Trophoblast cell (in vitro differentiated cells and primary cell): Measurements from ENCODE around the gene AQP6.
A peak's percentile ranks its signal among the peaks of the same experiment; 100 is the strongest.

ENCODE experiments used
- DNase-seq, 2 donors: peaks; one replicate each; pipeline ENCODE4 v3.0.0-alpha.2; 2016
- H2AFZ ChIP-seq: 2 replicates; pipeline ENCODE4 v1.6.1; 2013; ENCODE audit warnings: low read length, moderate library complexity, mild to moderate bottlenecking; ENCODE audit not compliant: insufficient read depth, poor library complexity
- H2AK5ac ChIP-seq: 2 replicates; pipeline ENCODE4 v1.6.1; 2013; ENCODE audit warnings: mild to moderate bottlenecking, low read length
- H2BK120ac ChIP-seq: 2 replicates; pipeline ENCODE4 v1.6.1; 2013; ENCODE audit warnings: low read length, mild to moderate bottlenecking, moderate library complexity; ENCODE audit not compliant: insufficient read depth, poor library complexity
- H2BK12ac ChIP-seq: 2 replicates; pipeline ENCODE4 v1.6.1; 2013; ENCODE audit warnings: mild to moderate bottlenecking, low read length, moderate library complexity
- H2BK5ac ChIP-seq: 2 replicates; pipeline ENCODE4 v1.6.1; 2013; ENCODE audit warnings: low read length, low read depth, moderate library complexity, mild to moderate bottlenecking; ENCODE audit not compliant: poor library complexity
- H3K14ac ChIP-seq: 2 replicates; pipeline ENCODE4 v1.6.1; 2013; ENCODE audit warnings: mild to moderate bottlenecking, low read length
- H3K18ac ChIP-seq: 2 replicates; pipeline ENCODE4 v1.6.1; 2013; ENCODE audit warnings: mild to moderate bottlenecking, low read length
- H3K23ac ChIP-seq: 2 replicates; pipeline ENCODE4 v1.6.1; 2013; ENCODE audit warnings: low read length
- H3K27ac ChIP-seq: 2 replicates; pipeline ENCODE4 v1.5.1; 2013; ENCODE audit warnings: low read depth, mild to moderate bottlenecking, inconsistent platforms, low read length, moderate library complexity
- H3K27me3 ChIP-seq: 2 replicates; pipeline ENCODE4 v1.6.1; 2013; ENCODE audit warnings: inconsistent platforms, mild to moderate bottlenecking, low read length, moderate library complexity; ENCODE audit not compliant: insufficient read depth
- H3K36me3 ChIP-seq, 2 experiments: 1 replicate in 1 of 2; 2 replicates in 1 of 2; pipeline ENCODE4 v1.6.1; 2013; ENCODE audit warnings: low read length in 2 of 2, mild to moderate bottlenecking in 2 of 2, moderate library complexity in 1 of 2; ENCODE audit not compliant: insufficient read depth in 2 of 2, control insufficient read depth in 1 of 2
- H3K4ac ChIP-seq: 2 replicates; pipeline ENCODE4 v1.6.1; 2013; ENCODE audit warnings: low read depth, mild to moderate bottlenecking, low read length, moderate library complexity
- H3K4me1 ChIP-seq, 2 experiments: 1 replicate in 1 of 2; 2 replicates in 1 of 2; pipeline ENCODE4 v1.6.1; 2013; ENCODE audit warnings: low read length in 2 of 2, mild to moderate bottlenecking in 2 of 2, moderate library complexity in 1 of 2; ENCODE audit not compliant: insufficient read depth in 2 of 2, control insufficient read depth in 1 of 2
- H3K4me2 ChIP-seq: 2 replicates; pipeline ENCODE4 v1.6.1; 2013; ENCODE audit warnings: inconsistent platforms, mild to moderate bottlenecking, low read length, moderate library complexity
- H3K4me3 ChIP-seq: 2 replicates; pipeline ENCODE4 v1.5.1; 2013; ENCODE audit warnings: mild to moderate bottlenecking, low read depth, low read length, inconsistent platforms
- H3K79me1 ChIP-seq: one replicate; pipeline ENCODE4 v1.6.1; 2013; ENCODE audit warnings: low read length
- H3K79me2 ChIP-seq: 2 replicates; pipeline ENCODE4 v1.6.1; 2013; ENCODE audit warnings: low read length, mild to moderate bottlenecking; ENCODE audit not compliant: control insufficient read depth, insufficient read depth, poor library complexity
- H3K9ac ChIP-seq: 2 replicates; pipeline ENCODE4 v1.6.1; 2013; ENCODE audit warnings: mild to moderate bottlenecking, low read length
- H3K9me3 ChIP-seq: 2 replicates; pipeline ENCODE4 v1.6.1; 2013; ENCODE audit warnings: low read depth, mild to moderate bottlenecking, control low read depth, inconsistent platforms, low read length; ENCODE audit not compliant: insufficient read depth
- H4K12ac ChIP-seq: 2 replicates; pipeline ENCODE4 v1.6.1; 2013; ENCODE audit warnings: low read depth, mild to moderate bottlenecking, low read length, moderate library complexity
- H4K8ac ChIP-seq: 2 replicates; pipeline ENCODE4 v1.6.1; 2013; ENCODE audit warnings: low read depth, mild to moderate bottlenecking, low read length, moderate library complexity
- H4K91ac ChIP-seq: one replicate; pipeline ENCODE4 v1.6.1; 2013; ENCODE audit warnings: low read depth, mild to moderate bottlenecking, low read length, moderate library complexity
- WGBS: extraction: QIAGEN DNeasy Blood & Tissue Kit; methylation state at CpG from one replicate; pipeline ENCODE4 v1.1.7; 2013; ENCODE audit warnings: missing lambda C conversion rate; ENCODE audit not compliant: insufficient read length, insufficient coverage; ENCODE audit errors: extremely low coverage; 5-methylcytosine and 5-hydroxymethylcytosine counted together

Gene AQP6

GRCh38 chr12:49925433-49926204, 47.1 kb upstream of the AQP6 start:
- Histone ChIP-seq H3K79me1 (no peaks in the 10 kb centered on the region), H3K4me1 (no peaks in the 10 kb centered on the region), H4K8ac (no peak overlapping the region), H3K4ac (no peak overlapping the region), H3K27ac (no peak overlapping the region), H2BK5ac (no peak overlapping the region), H2AFZ (no peak overlapping the region), H3K4me2 (no peak overlapping the region), H4K91ac (no peak overlapping the region), H3K27me3 (no peaks in the 10 kb centered on the region), H2BK120ac (no peak overlapping the region), H3K36me3 (no peaks in the 10 kb centered on the region), H3K23ac (peak overlapping the region; percentile 2), H4K12ac (no peak overlapping the region), H2BK12ac (no peak overlapping the region), H3K4me3 (peak overlapping the region; percentile 15), H3K9me3 (peaks cover 5% of the 10 kb centered on the region), H3K9ac (no peak overlapping the region), H3K14ac (no peak overlapping the region), H3K18ac (no peak overlapping the region), H3K79me2 (no peaks in the 10 kb centered on the region), H2AK5ac (no peak overlapping the region)
- WGBS: no CpG with 5 or more reads among the region's 11 CpGs
- no peak for DNase-seq

DNA sequence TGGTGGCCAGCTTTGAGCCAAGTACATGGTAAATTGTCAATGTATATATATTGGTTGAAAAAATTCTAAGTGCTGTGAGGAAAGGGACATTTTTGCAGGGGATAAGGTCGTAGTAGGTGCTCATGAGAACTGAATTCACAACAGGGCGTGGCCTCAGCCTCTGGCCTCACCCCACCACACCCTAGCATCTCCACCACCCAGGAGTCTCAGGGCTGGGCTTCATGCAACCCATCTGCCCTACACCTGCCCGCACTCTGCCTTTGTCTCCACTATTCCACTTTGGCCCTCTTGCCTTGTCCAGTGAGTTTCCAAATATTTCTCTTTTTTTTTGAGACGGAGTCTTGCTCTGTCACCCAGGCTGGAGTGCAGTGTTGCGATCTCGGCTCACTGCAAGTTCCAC, 44.3 kb upstream of the AQP6 start:
- no peak overlapping the region for H2AK5ac ChIP-seq
- no peaks in the 10 kb centered on the region for H3K79me1 ChIP-seq
- H3K4ac ChIP-seq: no peak overlapping the region
- no peak overlapping the region for H2BK120ac ChIP-seq
- H3K27me3 ChIP-seq: no peaks in the 10 kb centered on the region
- no peak overlapping the region for H3K4me2 ChIP-seq
- H4K12ac ChIP-seq: no peak overlapping the region
- no peak overlapping the region for H3K14ac ChIP-seq
- H2BK12ac ChIP-seq: no peak overlapping the region
- no peak for DNase-seq
- no peaks in the 10 kb centered on the region for H3K36me3 ChIP-seq
- no peak overlapping the region for H3K4me3 ChIP-seq
- H3K18ac ChIP-seq: no peak overlapping the region
- H3K79me2 ChIP-seq: no peaks in the 10 kb centered on the region
- H3K9me3 ChIP-seq: peaks cover 5% of the 10 kb centered on the region
- no peaks in the 10 kb centered on the region for H3K4me1 ChIP-seq
- H3K9ac ChIP-seq: no peak overlapping the region
- no peak overlapping the region for H4K91ac ChIP-seq
- no peak overlapping the region for H2AFZ ChIP-seq
- no peak overlapping the region for H2BK5ac ChIP-seq
- no peak overlapping the region for H3K23ac ChIP-seq
- WGBS: no CpG with 5 or more reads among the region's 6 CpGs
- no peak overlapping the region for H3K27ac ChIP-seq
- no peak overlapping the region for H4K8ac ChIP-seq

GRCh38 chr12:49929581-49929980, 43.2 kb upstream of the AQP6 start:
- no peak overlapping the region for H2AFZ ChIP-seq
- no peak overlapping the region for H4K8ac ChIP-seq
- H4K91ac ChIP-seq: no peak overlapping the region
- peaks cover 5% of the 10 kb centered on the region for H3K9me3 ChIP-seq
- H3K79me2 ChIP-seq: no peaks in the 10 kb centered on the region
- H2BK12ac ChIP-seq: no peak overlapping the region
- no peak overlapping the region for H3K18ac ChIP-seq
- no peak overlapping the region for H3K14ac ChIP-seq
- no peak overlapping the region for H3K4me2 ChIP-seq
- no peaks in the 10 kb centered on the region for H3K36me3 ChIP-seq
- no peak overlapping the region for H3K27ac ChIP-seq
- H4K12ac ChIP-seq: no peak overlapping the region
- no CpG with 5 or more reads among the region's 7 CpGs for WGBS
- H3K4ac ChIP-seq: no peak overlapping the region
- H3K4me1 ChIP-seq: no peaks in the 10 kb centered on the region
- no peaks in the 10 kb centered on the region for H3K27me3 ChIP-seq
- no peak overlapping the region for H2AK5ac ChIP-seq
- no peak overlapping the region for H3K4me3 ChIP-seq
- H3K9ac ChIP-seq: no peak overlapping the region
- H2BK5ac ChIP-seq: no peak overlapping the region
- H3K79me1 ChIP-seq: no peaks in the 10 kb centered on the region
- H2BK120ac ChIP-seq: no peak overlapping the region
- no peak for DNase-seq
- H3K23ac ChIP-seq: no peak overlapping the region

DNA sequence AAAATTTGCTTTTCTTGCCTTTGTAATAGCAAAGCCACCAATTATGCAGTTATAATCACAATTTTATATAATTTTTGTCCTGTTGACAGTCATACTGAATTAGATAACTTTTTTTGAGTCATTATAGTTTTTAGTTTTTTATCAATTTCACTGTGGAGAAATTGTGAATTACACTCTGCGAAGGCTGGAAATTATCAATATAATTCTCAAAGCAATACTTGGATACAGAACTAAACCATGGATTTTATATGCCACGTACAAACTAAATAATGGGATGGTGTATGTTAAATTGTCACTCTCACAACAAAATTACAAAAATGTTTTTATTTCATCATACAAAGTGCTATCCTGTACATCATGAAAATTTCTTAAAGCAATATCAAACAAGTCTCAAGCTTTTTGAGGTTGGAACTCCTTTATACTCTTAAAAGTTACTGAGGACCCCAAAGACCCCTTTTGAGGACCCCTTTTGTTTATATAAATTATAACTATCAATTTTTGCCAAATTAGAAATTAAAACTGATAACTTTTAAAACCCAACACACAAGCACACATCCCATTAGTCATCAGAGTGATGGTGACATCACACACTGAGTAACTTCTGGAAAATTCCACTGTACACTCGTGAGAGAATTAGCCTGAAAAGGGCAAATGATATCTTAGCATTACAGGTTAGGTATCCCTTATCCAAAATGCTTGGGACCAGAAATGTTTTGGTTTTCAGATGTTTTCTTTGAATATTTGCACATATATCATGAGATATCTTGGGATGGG, 42.0 kb upstream of the AQP6 start:
- Histone ChIP-seq H3K4me1 (no peaks in the 10 kb centered on the region), H3K4me2 (no peak overlapping the region), H3K18ac (no peak overlapping the region), H3K23ac (no peak overlapping the region), H3K4ac (no peak overlapping the region), H2BK12ac (no peak overlapping the region), H4K12ac (no peak overlapping the region), H2BK120ac (no peak overlapping the region), H3K9ac (no peak overlapping the region), H3K4me3 (no peak overlapping the region), H3K79me1 (no peaks in the 10 kb centered on the region), H4K8ac (no peak overlapping the region), H2BK5ac (no peak overlapping the region), H3K27ac (no peak overlapping the region), H4K91ac (no peak overlapping the region), H3K14ac (no peak overlapping the region), H2AFZ (no peak overlapping the region), H3K36me3 (no peaks in the 10 kb centered on the region), H3K9me3 (peaks cover 3% of the 10 kb centered on the region), H2AK5ac (no peak overlapping the region), H3K27me3 (no peaks in the 10 kb centered on the region), H3K79me2 (no peaks in the 10 kb centered on the region)
- DNase-seq: peak; percentile 32 to 56
- WGBS: no CpG with 5 or more reads among the region's 3 CpGs
